HCT116 (cell line): Measurements from ENCODE around the gene PLCB4. TPM values are rescaled to one million over a fixed set of nuclear protein-coding genes. Genes with fewer than 3 reads are reported as not detected.

Experiments used
- ATAC-seq: fragments of 200-7000 bp; cut with Tn5 transposase; 2 replicates; pipeline ENCODE4 v1.9.1; 2020; ENCODE audit warnings: mild to moderate bottlenecking, moderate library complexity
- BruUV-seq: library from RNA; stranded (reverse); fragments of 400-500 nt; replicated peaks from 2 replicates; lab custom pipeline; 2021; lab: Mats Ljungman, UMichigan
- CTCF ChIA-PET: fragments of 300-600 bp; sonication (Branson Sonifier 250); formaldehyde crosslinking; loops from one replicate; lab custom pipeline; 2021; ENCODE audit warnings: antibody characterized with exemption; lab: Charles Lee
- POLR2A ChIA-PET: fragments of 300-600, 350-600 bp; sonication (Branson Sonifier 250); formaldehyde crosslinking; loops from one replicate; lab custom pipeline; 2021; ENCODE audit warnings: antibody characterized with exemption; lab: Charles Lee
- RAD21 ChIA-PET, 2 experiments: fragments of 300-600 bp; sonication (Branson Sonifier 250); formaldehyde crosslinking; loops; one replicate each; lab custom pipeline; 2023; ENCODE audit warnings: low total read pairs in 2 of 2; ENCODE audit not compliant: uncharacterized antibody in 2 of 2, unreplicated experiment in 2 of 2, low non-redundant PET in 1 of 2; lab: Charles Lee
- DNase-seq: peaks from one replicate; pipeline ENCODE4 v3.0.0-alpha.2; 2010; ENCODE audit warnings: low read depth, low spot score
- H2AFZ ChIP-seq: fragments of 200-600 bp; shearing (Covaris generic), sonication (generic); 2 replicates; pipeline ENCODE4 v1.6.1; 2017; ENCODE audit warnings: low read depth, mixed run types, mixed read lengths, antibody characterized with exemption, low read length; ENCODE audit not compliant: poor library complexity, severe bottlenecking
- H3K27ac ChIP-seq: 2 replicates; pipeline ENCODE4 v1.5.1; 2012; ENCODE audit warnings: low read depth, low read length
- H3K27me3 ChIP-seq: fragments of 200-600 bp; sonication (generic); 2 replicates; pipeline ENCODE4 v1.6.1; 2016; ENCODE audit warnings: mixed run types, low read length, mixed read lengths; ENCODE audit not compliant: insufficient read depth
- H3K36me3 ChIP-seq, 2 experiments: fragments of 200-500 bp in 1 of 2; fragments of 200-600 bp in 1 of 2; sonication (Bioruptor generic) in 1 of 2; sonication (generic) in 1 of 2; 2 replicates each; pipeline versions ENCODE4 v1.5.1 to v1.6.1; 2014 to 2016; ENCODE audit warnings: low read length in 2 of 2, inconsistent platforms in 1 of 2, mixed read lengths in 1 of 2, mixed run types in 1 of 2; ENCODE audit not compliant: insufficient read depth in 2 of 2, control insufficient read depth in 1 of 2
- H3K4me1 ChIP-seq, 2 experiments: fragments of 200-600 bp in 1 of 2; sonication (generic) in 1 of 2; 2 replicates each; pipeline versions ENCODE4 v1.5.1 to v1.6.1; 2012 to 2017; ENCODE audit warnings: low read length in 2 of 2, inconsistent platforms in 1 of 2, mild to moderate bottlenecking in 1 of 2, mixed read lengths in 1 of 2, mixed run types in 1 of 2, moderate library complexity in 1 of 2; ENCODE audit not compliant: insufficient read depth in 2 of 2, control insufficient read depth in 1 of 2
- H3K4me2 ChIP-seq: fragments of 200-600 bp; sonication (generic); 2 replicates; pipeline ENCODE4 v1.6.1; 2017; ENCODE audit warnings: mixed run types, low read length, mixed read lengths
- H3K4me3 ChIP-seq, 2 experiments: fragments of 200-600 bp in 1 of 2; sonication (generic) in 1 of 2; replicated peaks in 1 of 2; 2 replicates each; pipeline ENCODE4 v1.5.1; 2011 to 2016; ENCODE audit warnings: low read length in 2 of 2, control low read depth in 1 of 2, low read depth in 1 of 2, mild to moderate bottlenecking in 1 of 2, mixed read lengths in 1 of 2, mixed run types in 1 of 2
- H3K79me2 ChIP-seq: fragments of 200-600 bp; sonication (generic); 2 replicates; pipeline ENCODE4 v1.6.1; 2017; ENCODE audit warnings: mild to moderate bottlenecking, mixed run types, low read length, moderate library complexity, mixed read lengths; ENCODE audit not compliant: insufficient read depth
- H3K9ac ChIP-seq: fragments of 200-600 bp; sonication (generic); 2 replicates; pipeline ENCODE4 v1.6.1; 2016; ENCODE audit warnings: low read length, mixed read lengths
- H3K9me2 ChIP-seq: fragments of 200-600 bp; sonication (generic), shearing (Covaris generic); 2 replicates; pipeline ENCODE4 v1.6.1; 2017; ENCODE audit warnings: mixed run types, mild to moderate bottlenecking, moderate library complexity; ENCODE audit not compliant: insufficient read depth
- H3K9me3 ChIP-seq, 2 experiments: fragments of 200-500 bp in 1 of 2; fragments of 200-600 bp in 1 of 2; sonication (Bioruptor generic) in 1 of 2; sonication (generic) in 1 of 2; 2 replicates each; pipeline ENCODE4 v1.6.1; 2014 to 2017; ENCODE audit warnings: low read length in 2 of 2, mixed read lengths in 2 of 2, inconsistent platforms in 1 of 2, low read depth in 1 of 2, mild to moderate bottlenecking in 1 of 2, mixed run types in 1 of 2, moderate library complexity in 1 of 2; ENCODE audit not compliant: control insufficient read depth in 1 of 2, insufficient read depth in 1 of 2
- H4K20me1 ChIP-seq: fragments of 200-600 bp; sonication (generic), shearing (Covaris generic); 2 replicates; pipeline ENCODE4 v1.6.1; 2017; ENCODE audit warnings: mixed run types, mild to moderate bottlenecking, moderate library complexity; ENCODE audit not compliant: insufficient read depth
- CBX3 ChIP-seq: IDR thresholded peaks from 2 replicates; pipeline ENCODE4 v1.6.1; 2012; ENCODE audit warnings: low read depth
- CEBPB ChIP-seq: IDR thresholded peaks from 2 replicates; pipeline ENCODE4 v1.6.1; 2012; ENCODE audit warnings: low read depth
- CTCF ChIP-seq, 3 experiments: fragments of 200-600 bp in 1 of 3; sonication (generic) in 1 of 3; IDR thresholded peaks in 2 of 3; conservative IDR thresholded peaks in 1 of 3; 2 replicates each; pipeline ENCODE4 v1.5.1; 2012 to 2017; ENCODE audit warnings: low read depth in 2 of 3, low read length in 2 of 3, antibody characterized with exemption in 1 of 3, borderline replicate concordance in 1 of 3, control low read depth in 1 of 3, mild to moderate bottlenecking in 1 of 3, mixed read lengths in 1 of 3, mixed run types in 1 of 3, moderate library complexity in 1 of 3; ENCODE audit not compliant: insufficient read depth in 1 of 3
- EGR1 ChIP-seq: IDR thresholded peaks from 2 replicates; pipeline ENCODE4 v1.6.1; 2012; ENCODE audit warnings: low read depth
- ELF1 ChIP-seq: IDR thresholded peaks from 2 replicates; pipeline ENCODE4 v1.6.1; 2012; ENCODE audit warnings: low read depth, borderline replicate concordance
- EZH2 ChIP-seq: fragments of 200-600 bp; sonication (generic); IDR thresholded peaks from 2 replicates; pipeline ENCODE4 v1.6.1; 2017; ENCODE audit warnings: antibody characterized with exemption, mixed run types
- FOSL1 ChIP-seq: IDR thresholded peaks from 2 replicates; pipeline ENCODE4 v1.6.1; 2012; ENCODE audit warnings: low read depth
- JUND ChIP-seq: IDR thresholded peaks from 2 replicates; pipeline ENCODE4 v1.6.1; 2012
- POLR2A ChIP-seq: IDR thresholded peaks from 2 replicates; pipeline ENCODE4 v1.7.0; 2011; ENCODE audit warnings: borderline replicate concordance; ENCODE audit not compliant: insufficient read depth, insufficient read length; ENCODE audit errors: extremely low read depth
- SP1 ChIP-seq: IDR thresholded peaks from 2 replicates; pipeline ENCODE4 v1.6.1; 2012; ENCODE audit warnings: low read depth
- SRF ChIP-seq: IDR thresholded peaks from 2 replicates; pipeline ENCODE4 v1.6.1; 2012; ENCODE audit warnings: low read depth
- TCF7L2 ChIP-seq: IDR thresholded peaks from 2 replicates; pipeline ENCODE4 v1.7.0; 2011; ENCODE audit warnings: borderline replicate concordance, inconsistent platforms; ENCODE audit not compliant: insufficient read depth, insufficient read length; ENCODE audit errors: extremely low read depth
- ZFX ChIP-seq: fragments of 450-650 bp; IDR thresholded peaks from 2 replicates; pipeline ENCODE4 v1.6.1; 2017
- ZNF274 ChIP-seq: fragments of 200-500 bp; sonication (Bioruptor generic); IDR thresholded peaks from 2 replicates; pipeline ENCODE4 v1.6.1; 2014; ENCODE audit warnings: mild to moderate bottlenecking, low read depth, low read length, inconsistent platforms
- intact Hi-C: fragments of 100-400 bp; cut with micrococcal nuclease; formaldehyde crosslinking; loops from 2 replicates; pipeline ENCODE4 v1.10.0; 2022
- total RNA-seq: library from RNA; stranded (reverse); gene quantifications from one replicate; pipeline ENCODE4 v1.2.1, GENCODE V29; 2021; ENCODE audit not compliant: unreplicated experiment
- TF ChIP-seq, protein P1 (sequence below): IDR thresholded peaks from 2 replicates; pipeline ENCODE4 v1.6.1; 2011; ENCODE audit warnings: mild to moderate bottlenecking, low read length, moderate library complexity; ENCODE audit not compliant: insufficient replicate concordance; ENCODE audit errors: extremely low read depth
- TF ChIP-seq, protein P2 (sequence below): IDR thresholded peaks from 2 replicates; pipeline ENCODE4 v1.6.1; 2012

PLCB4 gene
- total RNA-seq, 1 experiment from 2014 or later = 2.5 TPM

DNA sequence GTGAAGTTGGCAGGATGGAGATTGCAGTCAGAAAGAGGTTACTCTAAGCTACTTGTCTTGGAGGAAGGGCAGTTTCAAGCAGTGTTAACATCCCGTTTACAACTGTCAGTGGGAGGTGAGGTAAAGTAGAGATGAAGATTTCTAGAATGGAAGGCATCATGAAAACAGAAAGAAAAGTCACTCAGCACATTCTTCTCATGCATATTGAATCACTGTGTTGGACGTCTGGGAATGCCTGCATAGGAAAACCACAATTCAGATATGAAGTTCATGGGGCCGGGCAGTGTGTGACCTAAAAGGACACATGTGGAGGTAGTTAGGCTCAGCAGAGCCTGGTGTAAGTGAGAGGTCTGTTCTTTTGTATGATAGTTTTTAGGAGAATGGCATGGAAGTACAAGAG is 372.0 kb downstream of the PLCB4 start:
- Histone ChIP-seq H3K27ac (no peak overlapping the region), H3K4me3 (no peak overlapping the region), H3K79me2 (no peaks in the 10 kb centered on the region), H2AFZ (no peak overlapping the region), H3K4me1 (no peaks in the 10 kb centered on the region), H3K36me3 (no peaks in the 10 kb centered on the region), H3K9me3 (no peaks in the 10 kb centered on the region; a peak in 1 of 4 replicates), H3K4me2 (no peak overlapping the region), H4K20me1 (no peaks in the 10 kb centered on the region), H3K9me2 (no peaks in the 10 kb centered on the region), H3K27me3 (no peaks in the 10 kb centered on the region), H3K9ac (no peak overlapping the region)
- TF ChIP-seq CTCF (IDR thresholded peaks at IDR 0.05 in 2 of 3, conservative IDR thresholded peaks at IDR 0.05 in 1 of 3; ENCODE audit: borderline replicate concordance in 1 of 3, insufficient read depth in 1 of 3, low read depth in 2 of 3, low read length in 2 of 3) (no peak), FOSL1 (no peak), POLR2A (no peak), JUND (no peak), SRF (no peak), CBX3 (no peak), ZFX (no peak), ELF1 (no peak), ZNF274 (no peak), EGR1 (no peak), TCF7L2 (no peak), CEBPB (no peak), EZH2 (no peak), SP1 (no peak)
- TF ChIP-seq, protein P1, sequence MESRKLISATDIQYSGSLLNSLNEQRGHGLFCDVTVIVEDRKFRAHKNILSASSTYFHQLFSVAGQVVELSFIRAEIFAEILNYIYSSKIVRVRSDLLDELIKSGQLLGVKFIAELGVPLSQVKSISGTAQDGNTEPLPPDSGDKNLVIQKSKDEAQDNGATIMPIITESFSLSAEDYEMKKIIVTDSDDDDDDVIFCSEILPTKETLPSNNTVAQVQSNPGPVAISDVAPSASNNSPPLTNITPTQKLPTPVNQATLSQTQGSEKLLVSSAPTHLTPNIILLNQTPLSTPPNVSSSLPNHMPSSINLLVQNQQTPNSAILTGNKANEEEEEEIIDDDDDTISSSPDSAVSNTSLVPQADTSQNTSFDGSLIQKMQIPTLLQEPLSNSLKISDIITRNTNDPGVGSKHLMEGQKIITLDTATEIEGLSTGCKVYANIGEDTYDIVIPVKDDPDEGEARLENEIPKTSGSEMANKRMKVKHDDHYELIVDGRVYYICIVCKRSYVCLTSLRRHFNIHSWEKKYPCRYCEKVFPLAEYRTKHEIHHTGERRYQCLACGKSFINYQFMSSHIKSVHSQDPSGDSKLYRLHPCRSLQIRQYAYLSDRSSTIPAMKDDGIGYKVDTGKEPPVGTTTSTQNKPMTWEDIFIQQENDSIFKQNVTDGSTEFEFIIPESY = no peak
- TF ChIP-seq, protein P2, sequence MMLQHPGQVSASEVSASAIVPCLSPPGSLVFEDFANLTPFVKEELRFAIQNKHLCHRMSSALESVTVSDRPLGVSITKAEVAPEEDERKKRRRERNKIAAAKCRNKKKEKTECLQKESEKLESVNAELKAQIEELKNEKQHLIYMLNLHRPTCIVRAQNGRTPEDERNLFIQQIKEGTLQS = no peak
- intact Hi-C loops = no loop called here
- ATAC-seq (no peak), DNase-seq (no peak)
- RAD21 ChIA-PET = no interaction called here
- BruUV-seq = no TSS peak
- POLR2A ChIA-PET = no interaction called here
- CTCF ChIA-PET = no interaction called here
